Thoracic aorta (tissue), 2 donors: ENCODE results near the gene TUBA1B. TPM values are rescaled to one million over a fixed set of nuclear protein-coding genes. Genes with fewer than 3 reads are reported as not detected.
A peak's percentile ranks its signal among the peaks of the same experiment; 100 is the strongest.

Source experiments
- ATAC-seq: fragments of 150-250 bp; one replicate; pipeline ENCODE4 v1.8.0; 2017; ENCODE audit warnings: low read depth; ENCODE audit not compliant: insufficient number of reproducible peaks, low FRiP score
- DNase-seq: peaks from one replicate; pipeline ENCODE4 v3.0.0-alpha.2; 2020; ENCODE audit warnings: low spot score
- H3K27ac ChIP-seq, 2 donors: fragments of 200-600 bp; sonication (generic); 1 replicate in 1 of 2; 2 replicates in 1 of 2; pipeline ENCODE4 v1.5.1; 2016; ENCODE audit warnings: mild to moderate bottlenecking in 2 of 2, moderate library complexity in 2 of 2
- H3K27me3 ChIP-seq: fragments of 200-600 bp; sonication (generic); replicated peaks from 2 replicates; pipeline ENCODE4 v1.6.0; 2016; ENCODE audit warnings: mild to moderate bottlenecking; ENCODE audit not compliant: insufficient read depth
- H3K36me3 ChIP-seq: fragments of 200-600 bp; sonication (generic); one replicate; pipeline ENCODE4 v1.5.1; 2016
- H3K4me1 ChIP-seq, 2 donors: fragments of 200-600 bp; sonication (generic); 1 replicate in 1 of 2; 2 replicates in 1 of 2; pipeline versions ENCODE4 v1.5.1 to v1.6.0; 2016; ENCODE audit warnings: low read depth in 2 of 2, mild to moderate bottlenecking in 1 of 2; ENCODE audit not compliant: control insufficient read depth in 1 of 2
- H3K4me3 ChIP-seq: fragments of 200-600 bp; sonication (generic); 2 replicates; pipeline ENCODE4 v1.5.1; 2016; ENCODE audit warnings: mild to moderate bottlenecking
- H3K9me3 ChIP-seq: fragments of 200-600 bp; sonication (generic); 2 replicates; pipeline ENCODE4 v1.5.1; 2016
- CTCF ChIP-seq: fragments of 200-600 bp; sonication (generic); IDR thresholded peaks from one replicate; pipeline ENCODE4 v1.5.1; 2019; ENCODE audit warnings: antibody characterized with exemption
- total RNA-seq, 2 donors: library from RNA; depleted of rRNA; stranded (reverse); fragments of >200 nt; gene quantifications; one replicate each; pipeline versions ENCODE4 v1.1.0 to v1.2.3, GENCODE V29; 2016

Gene TUBA1B
- total RNA-seq, 2 donors from 2014 or later, result 501 to 945 TPM

- H3K4me3 ChIP-seq, result peak overlapping the region; percentile 53
- TF ChIP-seq CTCF, result no peak
- peaks cover 16% of the 10 kb centered on the region for H3K36me3 ChIP-seq
- no peak overlapping the region for H3K27ac ChIP-seq
- peaks cover 8% of the 10 kb centered on the region for H3K27me3 ChIP-seq
- peaks cover 32 to 51% of the 10 kb centered on the region in 2 donors for H3K4me1 ChIP-seq
- DNase-seq, result no peak
- no peaks in the 10 kb centered on the region for H3K9me3 ChIP-seq
- no peak for ATAC-seq
Measured at GRCh38 chr12:49093792-49094159, 37.4 kb downstream of the TUBA1B start.

GRCh38 chr12:49092816-49093406 is 38.3 kb downstream of the TUBA1B start:
- no peak for TF ChIP-seq CTCF
- no peak overlapping the region for H3K27ac ChIP-seq
- H3K4me1 ChIP-seq, result peaks cover 32 to 56% of the 10 kb centered on the region in 2 donors
- H3K36me3 ChIP-seq, result peaks cover 9% of the 10 kb centered on the region
- H3K9me3 ChIP-seq, result no peaks in the 10 kb centered on the region
- ATAC-seq (no peak), DNase-seq (no peak)
- no peak overlapping the region for H3K4me3 ChIP-seq
- H3K27me3 ChIP-seq, result peaks cover 8% of the 10 kb centered on the region

GRCh38 chr12:49092086-49092815 is 38.9 kb downstream of the TUBA1B start:
- no peak for DNase-seq
- TF ChIP-seq CTCF, result peak; percentile 20
- Histone ChIP-seq H3K36me3 (peaks cover 3% of the 10 kb centered on the region), H3K27ac (no peak overlapping the region), H3K27me3 (peaks cover 8% of the 10 kb centered on the region), H3K4me3 (peak overlapping the region; percentile 50), H3K9me3 (no peaks in the 10 kb centered on the region), H3K4me1 (peaks cover 32 to 56% of the 10 kb centered on the region in 2 donors)
- ATAC-seq, result no peak

- Histone ChIP-seq H3K4me1 (peaks cover 32 to 56% of the 10 kb centered on the region in 2 donors), H3K4me3 (peak overlapping the region; percentile 50), H3K9me3 (no peaks in the 10 kb centered on the region), H3K36me3 (no peaks in the 10 kb centered on the region), H3K27ac (no peak overlapping the region), H3K27me3 (peaks cover 8% of the 10 kb centered on the region)
- DNase-seq (no peak), ATAC-seq (no peak)
- TF ChIP-seq CTCF, result no peak
Measured at GRCh38 chr12:49091836-49092085, 39.4 kb downstream of the TUBA1B start.

GRCh38 chr12:49091056-49091835 is 39.9 kb downstream of the TUBA1B start:
- H3K27ac ChIP-seq, result no peak overlapping the region
- ATAC-seq, result no peak
- H3K9me3 ChIP-seq, result no peaks in the 10 kb centered on the region
- peaks cover 32 to 56% of the 10 kb centered on the region in 2 donors for H3K4me1 ChIP-seq
- peak overlapping the region; percentile 50 for H3K4me3 ChIP-seq
- no peaks in the 10 kb centered on the region for H3K36me3 ChIP-seq
- H3K27me3 ChIP-seq, result peaks cover 8% of the 10 kb centered on the region
- no peak for TF ChIP-seq CTCF
- no peak for DNase-seq
